SH-SY5Y (cell line): ENCODE measurements around the gene SLCO3A1.

Experiments used
- GATA2 ChIP-seq: IDR thresholded peaks from 2 replicates; pipeline ENCODE4 v1.6.1; 2011; ENCODE audit warnings: mild to moderate bottlenecking, low read depth, low read length
- GATA3 ChIP-seq: IDR thresholded peaks from 2 replicates; pipeline ENCODE4 v1.6.1; 2011; ENCODE audit warnings: low read depth, mild to moderate bottlenecking, low read length, moderate library complexity

- no peak for TF ChIP-seq GATA2
- TF ChIP-seq GATA3 = no peak
These were observed 344.2 kb downstream of the SLCO3A1 start for GRCh38 chr15:92197746-92198145.
